IMR-90 (cell line): Measurements from ENCODE around the gene MYOCD.

ENCODE experiments used
- CTCF ChIP-seq: conservative IDR thresholded peaks from 2 replicates; pipeline ENCODE4 v1.5.1; 2012; ENCODE audit warnings: mild to moderate bottlenecking, low read depth, low read length, improper control_type of control experiment
- RFX5 ChIP-seq: IDR thresholded peaks from 2 replicates; pipeline ENCODE4 v1.8.0; 2012; ENCODE audit warnings: low read depth, mild to moderate bottlenecking, low read length, moderate library complexity

- TF ChIP-seq RFX5, result no peak
- TF ChIP-seq CTCF, result no peak
These were observed 107.5 kb downstream of the MYOCD start for GRCh38 chr17:12773153-12773552.
